Muscle layer of duodenum (tissue), 2 donors: Measurements from ENCODE around the gene NUP205.

Experiments used
- H3K27ac ChIP-seq: one replicate; pipeline ENCODE4 v1.7.0; 2013; ENCODE audit warnings: mild to moderate bottlenecking, low read length
- H3K27me3 ChIP-seq: one replicate; pipeline ENCODE4 v1.7.0; 2013; ENCODE audit warnings: low read depth, mild to moderate bottlenecking, control low read depth, low read length
- H3K36me3 ChIP-seq, 2 donors: one replicate each; pipeline ENCODE4 v1.7.0; 2013; ENCODE audit warnings: low read length in 2 of 2, control low read depth in 1 of 2, mild to moderate bottlenecking in 1 of 2; ENCODE audit not compliant: insufficient read depth in 2 of 2, control insufficient read depth in 1 of 2
- H3K4me1 ChIP-seq, 2 donors: one replicate each; pipeline ENCODE4 v1.7.0; 2013; ENCODE audit warnings: low read length in 2 of 2, mild to moderate bottlenecking in 2 of 2, control low read depth in 1 of 2, moderate library complexity in 1 of 2; ENCODE audit not compliant: insufficient read depth in 2 of 2, control insufficient read depth in 1 of 2
- H3K4me3 ChIP-seq, 2 donors: one replicate each; pipeline ENCODE4 v1.7.0; 2013; ENCODE audit warnings: low read length in 2 of 2, low read depth in 1 of 2, mild to moderate bottlenecking in 1 of 2
- H3K9me3 ChIP-seq, 2 donors: one replicate each; pipeline ENCODE4 v1.7.0; 2013; ENCODE audit warnings: low read length in 2 of 2, control low read depth in 1 of 2, mild to moderate bottlenecking in 1 of 2; ENCODE audit not compliant: control insufficient read depth in 1 of 2
- donor health status: healthy.

NUP205 gene, protein sequence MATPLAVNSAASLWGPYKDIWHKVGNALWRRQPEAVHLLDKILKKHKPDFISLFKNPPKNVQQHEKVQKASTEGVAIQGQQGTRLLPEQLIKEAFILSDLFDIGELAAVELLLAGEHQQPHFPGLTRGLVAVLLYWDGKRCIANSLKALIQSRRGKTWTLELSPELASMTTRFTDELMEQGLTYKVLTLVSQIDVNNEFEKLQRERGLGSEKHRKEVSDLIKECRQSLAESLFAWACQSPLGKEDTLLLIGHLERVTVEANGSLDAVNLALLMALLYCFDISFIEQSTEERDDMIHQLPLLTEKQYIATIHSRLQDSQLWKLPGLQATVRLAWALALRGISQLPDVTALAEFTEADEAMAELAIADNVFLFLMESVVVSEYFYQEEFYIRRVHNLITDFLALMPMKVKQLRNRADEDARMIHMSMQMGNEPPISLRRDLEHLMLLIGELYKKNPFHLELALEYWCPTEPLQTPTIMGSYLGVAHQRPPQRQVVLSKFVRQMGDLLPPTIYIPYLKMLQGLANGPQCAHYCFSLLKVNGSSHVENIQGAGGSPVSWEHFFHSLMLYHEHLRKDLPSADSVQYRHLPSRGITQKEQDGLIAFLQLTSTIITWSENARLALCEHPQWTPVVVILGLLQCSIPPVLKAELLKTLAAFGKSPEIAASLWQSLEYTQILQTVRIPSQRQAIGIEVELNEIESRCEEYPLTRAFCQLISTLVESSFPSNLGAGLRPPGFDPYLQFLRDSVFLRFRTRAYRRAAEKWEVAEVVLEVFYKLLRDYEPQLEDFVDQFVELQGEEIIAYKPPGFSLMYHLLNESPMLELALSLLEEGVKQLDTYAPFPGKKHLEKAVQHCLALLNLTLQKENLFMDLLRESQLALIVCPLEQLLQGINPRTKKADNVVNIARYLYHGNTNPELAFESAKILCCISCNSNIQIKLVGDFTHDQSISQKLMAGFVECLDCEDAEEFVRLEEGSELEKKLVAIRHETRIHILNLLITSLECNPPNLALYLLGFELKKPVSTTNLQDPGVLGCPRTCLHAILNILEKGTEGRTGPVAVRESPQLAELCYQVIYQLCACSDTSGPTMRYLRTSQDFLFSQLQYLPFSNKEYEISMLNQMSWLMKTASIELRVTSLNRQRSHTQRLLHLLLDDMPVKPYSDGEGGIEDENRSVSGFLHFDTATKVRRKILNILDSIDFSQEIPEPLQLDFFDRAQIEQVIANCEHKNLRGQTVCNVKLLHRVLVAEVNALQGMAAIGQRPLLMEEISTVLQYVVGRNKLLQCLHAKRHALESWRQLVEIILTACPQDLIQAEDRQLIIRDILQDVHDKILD (N-terminal part only)

DNA sequence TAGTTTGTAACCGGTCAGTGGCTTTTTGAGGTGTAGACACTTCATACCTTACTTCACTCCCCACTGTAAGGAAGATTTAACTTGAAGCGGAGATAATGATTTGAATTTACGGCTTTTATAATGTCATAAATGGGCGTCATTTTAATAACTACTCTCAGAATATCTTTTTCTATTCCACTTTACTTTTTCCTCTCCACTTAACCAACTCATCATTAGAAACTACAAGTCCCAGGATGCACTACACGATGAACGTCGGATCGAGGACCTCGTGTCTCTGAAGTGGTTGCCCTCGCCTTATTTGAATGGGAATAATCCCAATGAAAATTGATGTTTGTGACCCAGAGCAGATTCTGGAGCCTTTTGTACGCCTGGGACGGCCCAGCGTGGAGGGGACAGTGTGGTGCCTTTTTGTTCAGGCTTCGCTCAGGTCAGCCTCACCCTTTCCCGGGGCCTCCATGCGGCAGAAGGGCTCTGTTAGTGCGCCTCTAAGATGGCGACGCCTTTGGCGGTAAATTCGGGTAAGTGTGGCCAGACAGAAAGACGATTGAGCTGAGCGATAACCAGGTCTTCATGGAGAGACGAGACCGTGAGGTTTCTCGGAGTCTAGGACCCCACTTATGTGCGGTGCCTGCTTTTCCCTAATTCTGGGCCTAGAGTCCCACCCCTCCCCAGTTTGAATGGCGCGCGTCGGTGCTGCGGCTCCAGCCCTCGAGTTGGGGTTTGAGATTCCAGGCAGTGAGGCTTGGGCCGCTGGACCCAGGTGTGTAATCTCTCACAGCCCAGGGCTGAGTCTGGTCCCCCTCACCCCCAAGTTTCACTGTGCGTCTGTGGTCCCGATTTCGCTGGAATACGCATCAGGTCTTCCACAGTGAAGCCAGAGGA, at the start of gene NUP205:
Gene NUP205, plus strand, starts transcription at position 463 of the 882 bp plus-strand sequence. Its CDS starts 28 bp downstream, at position 491.
- Histone ChIP-seq H3K27me3 (no peaks in the 10 kb centered on the region), H3K9me3 (no peaks in the 10 kb centered on the region), H3K27ac (peak within 1 kb of the TSS; percentile 91), H3K4me1 (peaks cover 0 to 10% of the 10 kb centered on the region in 2 donors), H3K4me3 (peak within 1 kb of the TSS; percentile 91 to 94), H3K36me3 (peaks cover 0 to 6% of the 10 kb centered on the region in 2 donors)

DNA sequence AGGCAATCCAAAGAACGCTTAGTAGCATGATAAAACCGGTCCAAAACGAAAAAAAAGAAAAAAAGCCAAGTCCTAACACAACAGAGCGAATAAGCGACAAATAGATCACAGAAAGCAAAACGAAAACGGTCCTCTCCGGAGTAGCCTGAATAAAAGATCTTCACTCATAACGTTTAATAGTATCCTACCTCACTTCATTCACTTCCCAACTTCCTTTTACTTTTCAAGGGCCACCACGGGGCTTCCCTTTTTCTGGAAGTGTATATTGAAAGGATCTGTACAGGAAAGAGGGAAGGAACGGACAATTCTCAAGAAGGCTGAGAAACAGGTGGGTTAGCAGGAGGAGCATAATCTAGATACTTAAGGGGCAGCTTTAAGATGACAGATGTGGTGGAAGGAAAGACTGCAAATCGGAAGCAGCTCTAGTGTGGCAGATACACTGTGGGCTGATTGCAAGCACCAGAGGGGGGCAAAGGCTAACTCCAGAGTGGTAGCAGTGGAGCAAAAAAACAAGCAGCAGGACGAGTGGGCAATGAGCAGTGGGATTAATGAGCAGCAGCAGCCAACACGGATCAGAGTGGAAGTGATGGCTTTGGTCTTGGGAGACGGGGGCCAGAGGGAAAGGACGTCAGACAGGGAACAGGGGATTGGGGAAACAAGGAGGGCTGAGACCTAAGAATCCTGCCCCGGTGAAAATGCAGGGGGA, 48.7 kb upstream of the NUP205 start:
- H3K4me1 ChIP-seq, result peaks cover 6 to 21% of the 10 kb centered on the region in 2 donors
- H3K27ac ChIP-seq, result peak overlapping the region; percentile 96
- H3K36me3 ChIP-seq, result peaks cover 0 to 5% of the 10 kb centered on the region in 2 donors
- H3K4me3 ChIP-seq, result peak overlapping the region; percentile 94 to 100
- H3K9me3 ChIP-seq, result no peaks in the 10 kb centered on the region
- no peaks in the 10 kb centered on the region for H3K27me3 ChIP-seq

DNA sequence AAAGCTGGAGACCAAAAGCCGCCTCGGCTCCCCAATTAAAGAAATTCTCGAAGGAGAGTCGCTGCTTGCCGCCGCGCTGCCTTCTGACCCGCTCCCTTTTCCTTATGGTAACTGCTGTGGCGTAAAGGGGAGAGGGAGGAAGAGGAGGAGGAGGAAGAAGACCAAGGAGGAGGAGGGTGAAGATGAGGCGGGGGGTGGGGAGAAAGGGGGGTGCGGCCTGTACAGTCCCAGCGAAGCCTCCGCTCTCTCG, 48.2 kb upstream of the NUP205 start:
- Histone ChIP-seq H3K27me3 (no peaks in the 10 kb centered on the region), H3K4me1 (peaks cover 6 to 21% of the 10 kb centered on the region in 2 donors), H3K36me3 (peaks cover 0 to 5% of the 10 kb centered on the region in 2 donors), H3K9me3 (no peaks in the 10 kb centered on the region), H3K27ac (peak overlapping the region; percentile 96), H3K4me3 (peak overlapping the region; percentile 94 to 100)

DNA sequence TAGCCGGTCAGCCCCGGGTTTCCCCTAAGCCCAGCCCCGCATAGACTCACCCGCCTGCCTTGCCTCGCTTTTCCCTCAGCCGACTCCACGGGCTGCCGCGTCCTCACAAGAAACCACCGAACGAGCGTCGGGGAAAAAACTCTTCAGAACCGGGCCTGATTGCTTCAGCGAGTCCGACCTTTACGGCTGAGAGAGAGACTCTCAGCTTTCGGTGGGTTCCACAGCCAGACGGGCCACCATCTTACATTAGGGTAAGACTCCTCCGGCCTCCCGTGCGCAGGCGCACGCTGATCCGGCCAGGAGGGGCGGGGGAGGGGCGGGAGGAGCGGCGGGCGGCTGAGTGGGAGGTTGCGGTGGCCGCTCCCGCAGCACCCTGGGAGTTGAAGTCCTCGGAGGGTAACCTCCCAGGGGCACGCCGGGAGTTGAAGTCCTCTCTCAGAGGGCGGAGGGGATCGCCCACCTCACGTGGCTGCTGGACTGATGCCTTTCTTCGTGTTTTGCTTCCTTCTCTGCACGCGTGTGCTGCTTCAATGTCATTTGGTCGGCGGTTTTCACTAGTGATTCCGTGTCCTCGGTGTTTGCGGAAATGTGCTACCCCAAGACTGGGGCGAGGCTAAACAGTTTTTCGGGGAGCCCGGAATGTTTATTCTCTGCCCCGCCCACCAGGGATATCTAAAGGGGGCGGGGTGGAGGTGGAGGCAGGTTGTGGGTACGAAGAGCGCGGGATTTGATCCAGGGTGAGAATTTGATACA, 47.7 kb upstream of the NUP205 start, which contains the start of gene CNOT4:
Gene CNOT4, minus strand, starts transcription at position 264 of the 753 bp plus-strand sequence. CDS start 71,771 bp downstream, outside the sequence.
- H3K36me3 ChIP-seq, result peaks cover 0 to 5% of the 10 kb centered on the region in 2 donors
- H3K27me3 ChIP-seq, result no peaks in the 10 kb centered on the region
- peak within 1 kb of the TSS; percentile 96 for H3K27ac ChIP-seq
- H3K4me1 ChIP-seq, result peaks cover 6 to 21% of the 10 kb centered on the region in 2 donors
- H3K9me3 ChIP-seq, result no peaks in the 10 kb centered on the region
- H3K4me3 ChIP-seq, result peak within 1 kb of the TSS; percentile 94 to 100

DNA sequence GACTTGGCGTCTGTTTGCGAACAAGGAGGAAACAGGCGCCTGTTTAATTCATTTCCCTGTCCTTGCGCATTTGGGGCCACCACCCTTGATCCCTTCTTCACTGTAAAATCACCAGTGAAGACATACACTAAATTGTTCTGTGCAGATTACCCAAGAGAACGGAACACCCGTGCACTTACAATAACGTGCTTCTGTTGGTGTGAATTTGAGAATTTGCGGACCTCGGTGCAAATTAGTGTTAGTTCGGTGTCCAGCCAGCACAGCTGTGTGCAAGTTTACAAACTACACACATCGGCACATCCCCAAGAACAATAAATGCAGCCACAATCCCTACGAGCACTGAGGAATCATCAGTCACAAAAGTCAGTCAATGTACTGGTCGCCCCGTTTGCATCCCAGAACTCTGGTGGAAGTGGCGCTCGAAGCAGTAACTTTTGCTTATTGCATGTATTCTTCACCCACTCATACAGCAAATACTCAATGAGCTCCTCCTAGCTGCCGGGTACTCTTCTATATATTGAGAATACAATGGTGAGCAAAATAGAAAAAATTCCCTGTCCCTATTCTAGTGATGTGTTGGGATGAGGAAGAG, 47.0 kb upstream of the NUP205 start:
- peaks cover 0 to 5% of the 10 kb centered on the region in 2 donors for H3K36me3 ChIP-seq
- no peaks in the 10 kb centered on the region for H3K27me3 ChIP-seq
- no peaks in the 10 kb centered on the region for H3K9me3 ChIP-seq
- H3K4me1 ChIP-seq, result peaks cover 6 to 21% of the 10 kb centered on the region in 2 donors
- H3K4me3 ChIP-seq, result peak overlapping the region; percentile 94 to 100
- peak overlapping the region; percentile 14 for H3K27ac ChIP-seq

DNA sequence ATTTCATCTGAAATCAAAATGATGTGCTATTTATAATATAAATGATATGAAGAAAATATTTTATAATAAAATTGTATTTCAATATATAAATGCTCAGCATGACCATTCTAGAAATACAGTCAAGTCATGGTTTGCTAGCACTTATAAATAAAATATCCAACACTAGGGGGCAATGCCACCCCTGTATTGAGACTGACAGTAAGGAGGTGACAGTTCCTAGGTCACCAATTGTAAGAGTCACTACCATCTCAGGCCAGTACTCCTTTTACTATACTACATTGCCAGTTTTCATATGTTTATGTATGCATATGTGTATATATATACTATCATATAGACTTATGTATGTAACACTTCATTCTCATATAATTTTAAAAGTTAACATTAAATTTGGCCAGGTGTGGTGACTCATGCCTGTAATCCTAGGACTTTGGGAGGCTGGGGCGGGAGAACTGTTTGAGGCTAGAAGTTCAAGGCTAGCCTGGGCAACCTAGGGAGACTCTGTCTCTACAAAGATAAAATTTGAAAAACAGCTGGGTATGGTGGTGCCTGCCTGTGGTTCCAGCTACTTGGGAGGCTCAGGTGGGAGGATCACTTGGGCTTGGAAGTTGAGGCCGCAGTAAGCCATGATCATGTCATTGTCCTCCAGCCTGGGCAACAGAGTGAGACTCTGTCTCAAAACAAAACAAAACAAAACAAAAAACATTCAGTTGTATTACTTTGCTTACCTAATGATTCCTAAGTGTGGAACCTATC, 45.4 kb upstream of the NUP205 start:
- peaks cover 1 to 16% of the 10 kb centered on the region in 2 donors for H3K4me1 ChIP-seq
- no peaks in the 10 kb centered on the region for H3K27me3 ChIP-seq
- H3K9me3 ChIP-seq, result no peaks in the 10 kb centered on the region
- no peak overlapping the region for H3K27ac ChIP-seq
- H3K4me3 ChIP-seq, result no peak overlapping the region
- H3K36me3 ChIP-seq, result peaks cover 0 to 5% of the 10 kb centered on the region in 2 donors

DNA sequence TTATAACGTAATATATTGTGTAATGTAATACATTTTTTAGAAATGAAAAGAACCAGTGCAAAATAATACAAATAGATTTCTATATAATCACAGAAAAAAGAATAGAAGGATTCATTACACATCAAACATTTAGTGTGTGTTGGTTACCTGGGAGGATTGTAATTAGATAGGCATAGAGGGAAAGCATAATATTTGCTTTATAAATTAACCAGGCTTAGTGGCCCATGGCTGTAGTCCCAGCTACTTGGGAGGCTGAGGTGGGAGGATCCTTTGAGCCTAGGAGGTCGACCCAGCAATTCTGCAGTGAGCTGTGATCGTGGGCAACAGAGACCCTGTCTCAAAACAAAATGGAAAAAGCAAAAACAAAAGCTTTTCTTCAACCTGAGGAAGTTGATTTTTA, 42.9 kb upstream of the NUP205 start:
- no peaks in the 10 kb centered on the region for H3K27me3 ChIP-seq
- peaks cover 0 to under 1% of the 10 kb centered on the region in 2 donors for H3K36me3 ChIP-seq
- H3K27ac ChIP-seq, result no peak overlapping the region
- peaks cover 0 to 5% of the 10 kb centered on the region in 2 donors for H3K4me1 ChIP-seq
- H3K4me3 ChIP-seq, result no peak overlapping the region
- H3K9me3 ChIP-seq, result no peaks in the 10 kb centered on the region

DNA sequence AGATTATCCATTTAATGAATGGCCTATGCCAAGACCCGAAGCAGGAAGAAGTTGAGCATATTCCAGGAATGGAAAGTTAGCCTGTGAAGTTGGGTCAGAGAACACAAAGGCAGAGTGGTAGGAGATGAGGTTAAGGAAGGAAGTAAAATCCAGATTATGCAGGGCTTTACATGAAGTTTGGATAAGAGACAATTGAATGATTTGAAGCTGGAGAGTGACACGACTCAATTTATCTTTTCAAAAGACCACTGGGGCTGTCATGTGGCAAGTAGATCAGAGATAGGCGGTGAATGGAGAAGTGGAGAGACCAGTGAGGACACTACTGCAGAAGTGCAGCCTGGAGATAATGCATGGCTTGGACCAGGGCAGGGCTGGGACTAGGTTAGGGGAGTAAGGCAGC, 40.7 kb upstream of the NUP205 start:
- Histone ChIP-seq H3K36me3 (no peaks in the 10 kb centered on the region), H3K27me3 (no peaks in the 10 kb centered on the region), H3K4me1 (no peaks in the 10 kb centered on the region), H3K27ac (no peak overlapping the region), H3K9me3 (no peaks in the 10 kb centered on the region), H3K4me3 (no peak overlapping the region)

DNA sequence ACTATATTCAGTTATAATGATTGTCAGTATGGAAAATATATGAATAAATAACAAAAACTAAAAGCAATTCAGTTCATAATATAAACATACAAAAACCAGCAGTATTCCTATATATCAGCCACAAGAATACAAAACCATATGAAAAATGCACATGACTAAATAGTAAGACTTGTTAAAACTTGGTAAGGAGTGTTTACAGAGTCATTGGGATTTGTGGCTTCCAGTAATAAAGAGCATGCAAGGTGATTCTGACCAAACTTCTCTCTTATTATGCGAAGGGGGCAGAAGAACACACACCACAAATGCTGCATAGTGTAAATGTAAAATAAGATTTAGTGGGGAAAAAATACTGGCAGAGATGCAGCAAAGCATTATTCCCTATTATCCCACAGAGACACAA, 39.0 kb upstream of the NUP205 start:
- H3K9me3 ChIP-seq, result no peaks in the 10 kb centered on the region
- H3K36me3 ChIP-seq, result no peaks in the 10 kb centered on the region
- no peak overlapping the region for H3K27ac ChIP-seq
- no peak overlapping the region for H3K4me3 ChIP-seq
- H3K27me3 ChIP-seq, result no peaks in the 10 kb centered on the region
- no peaks in the 10 kb centered on the region for H3K4me1 ChIP-seq
